Effector memory CD8-positive, alpha-beta T cell (primary cell): ENCODE results near the gene CCL20.
A peak's percentile ranks its signal among the peaks of the same experiment; 100 is the strongest.

Experiments
- ATAC-seq: fragments of 150-1000 bp; cut with Tn5 transposase; replicated peaks from 2 replicates; pipeline ENCODE4 v1.10.0; 2021; ENCODE audit warnings: mild to moderate bottlenecking, moderate library complexity
- DNase-seq, 3 experiments: peaks; one replicate each; pipeline ENCODE4 v3.0.0; 2021
- H3K27ac Mint-ChIP-seq, 2 donors: one replicate each; pipeline ENCODE4 v1.8.0; 2022; ENCODE audit warnings: mild to moderate bottlenecking in 2 of 2, mixed read lengths in 2 of 2, moderate library complexity in 2 of 2
- H3K27me3 Mint-ChIP-seq, 2 donors: one replicate each; pipeline ENCODE4 v1.8.0; 2022; ENCODE audit warnings: mixed read lengths in 2 of 2
- H3K36me3 Mint-ChIP-seq: one replicate; pipeline ENCODE4 v1.8.0; 2022; ENCODE audit warnings: mild to moderate bottlenecking, moderate library complexity, mixed read lengths; ENCODE audit not compliant: insufficient read depth
- H3K4me1 Mint-ChIP-seq, 2 donors: one replicate each; pipeline ENCODE4 v1.8.0; 2022; ENCODE audit warnings: low read depth in 2 of 2, mixed read lengths in 2 of 2
- H3K4me3 Mint-ChIP-seq, 2 donors: one replicate each; pipeline ENCODE4 v1.8.0; 2022; ENCODE audit warnings: mild to moderate bottlenecking in 2 of 2, mixed read lengths in 2 of 2, moderate library complexity in 2 of 2
- H3K9me3 Mint-ChIP-seq, 2 donors: one replicate each; pipeline ENCODE4 v1.8.0; 2022; ENCODE audit warnings: mixed read lengths in 2 of 2

The CCL20 gene

DNA sequence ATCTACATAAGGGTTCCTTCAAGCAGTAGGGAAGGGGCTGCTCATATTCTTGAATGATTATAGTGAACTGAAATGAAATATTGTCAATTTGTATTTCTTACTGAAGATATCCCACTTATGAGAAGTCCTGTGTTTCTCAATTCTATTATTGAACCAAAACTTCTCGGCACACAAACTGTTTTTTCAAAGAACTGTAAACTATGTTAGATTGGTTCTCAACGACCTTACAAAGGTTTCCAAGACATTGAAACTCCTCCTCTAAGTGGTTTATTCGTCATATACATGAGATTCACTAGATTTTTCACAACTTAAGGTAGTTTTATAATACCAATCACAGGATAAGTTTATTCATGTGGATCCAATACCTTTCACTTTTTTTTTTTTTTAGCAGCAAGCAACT is 1.4 kb downstream of the CCL20 start:
- H3K4me1 Mint-ChIP-seq: peaks cover 0 to 29% of the 10 kb centered on the region in 2 donors
- no peak overlapping the region for H3K4me3 Mint-ChIP-seq
- ATAC-seq (no peak), DNase-seq (no peak)
- H3K27me3 Mint-ChIP-seq: peaks cover 7 to 8% of the 10 kb centered on the region in 2 donors
- no peaks in the 10 kb centered on the region for H3K9me3 Mint-ChIP-seq
- H3K36me3 Mint-ChIP-seq: peaks cover 5% of the 10 kb centered on the region
- H3K27ac Mint-ChIP-seq: peak overlapping the region in 1 of 2 donors; percentile 23

- Mint-ChIP-seq H3K4me3 (no peak overlapping the region), H3K4me1 (peaks cover 0 to 25% of the 10 kb centered on the region in 2 donors)
- no peak for DNase-seq
Measured at GRCh38 chr2:227816507-227817294, 3.1 kb downstream of the CCL20 start.

DNA sequence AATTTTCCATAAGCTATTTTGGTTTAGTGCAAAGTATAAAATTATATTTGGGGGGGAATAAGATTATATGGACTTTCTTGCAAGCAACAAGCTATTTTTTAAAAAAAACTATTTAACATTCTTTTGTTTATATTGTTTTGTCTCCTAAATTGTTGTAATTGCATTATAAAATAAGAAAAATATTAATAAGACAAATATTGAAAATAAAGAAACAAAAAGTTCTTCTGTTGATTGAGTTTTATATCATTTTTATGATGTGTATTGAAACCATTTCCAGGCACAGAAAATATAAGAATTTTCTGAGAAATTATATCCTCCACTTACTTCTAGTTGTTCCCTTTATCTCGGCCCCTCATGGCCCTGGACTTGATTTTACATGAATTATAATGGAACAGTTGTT is 3.7 kb downstream of the CCL20 start:
- Mint-ChIP-seq H3K27ac (peak overlapping the region; percentile 71 to 85), H3K4me1 (peaks cover 0 to 25% of the 10 kb centered on the region in 2 donors), H3K27me3 (peaks cover 7 to 13% of the 10 kb centered on the region in 2 donors), H3K36me3 (no peaks in the 10 kb centered on the region), H3K4me3 (no peak overlapping the region), H3K9me3 (peaks cover 0 to 2% of the 10 kb centered on the region in 2 donors)
- no peak for ATAC-seq
- DNase-seq: no peak

More at GRCh38 chr2:227816507-227817294, 3.1 kb downstream of the CCL20 start:
- Mint-ChIP-seq H3K27me3 (peaks cover 7 to 13% of the 10 kb centered on the region in 2 donors), H3K36me3 (peaks cover 4% of the 10 kb centered on the region), H3K9me3 (peaks cover 0 to 2% of the 10 kb centered on the region in 2 donors), H3K27ac (no peak overlapping the region)
- ATAC-seq: no peak

DNA sequence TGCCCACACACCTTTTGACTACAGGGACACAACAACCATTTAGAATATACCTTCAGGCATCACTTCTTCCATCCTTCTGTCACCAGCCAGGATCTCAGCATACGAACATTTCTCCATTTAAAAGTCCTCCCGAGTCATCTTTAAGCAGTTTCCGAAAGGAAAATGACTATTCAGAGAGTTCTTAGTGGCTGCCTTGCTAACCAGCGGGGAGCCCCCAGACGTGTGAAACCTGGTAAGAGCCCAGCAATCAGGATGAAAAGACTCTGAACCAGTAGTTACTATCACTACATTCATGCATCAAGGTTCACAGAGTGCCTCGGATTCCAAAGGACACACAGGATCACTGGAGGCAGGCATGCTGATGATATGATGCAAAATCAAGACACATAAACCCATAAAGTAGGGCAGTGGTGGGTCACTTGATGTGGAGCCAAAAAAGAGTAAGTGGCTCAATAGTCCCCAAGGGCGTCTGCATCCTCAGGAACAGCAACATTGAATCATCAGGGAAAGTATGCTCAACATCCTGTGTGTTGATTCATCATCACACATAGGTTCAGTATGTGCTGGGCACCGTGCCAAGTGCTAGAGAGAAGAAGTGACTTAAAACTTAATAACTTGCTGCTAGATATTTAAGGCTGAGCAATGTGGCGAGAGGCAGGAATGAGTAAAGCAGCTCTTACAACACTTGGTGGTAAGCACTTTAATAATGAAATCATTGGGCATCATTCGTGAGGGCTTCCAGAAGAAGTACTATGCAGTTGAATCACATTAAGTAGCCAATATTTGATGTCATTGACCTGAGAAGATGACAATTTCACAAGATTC is 4.4 kb downstream of the CCL20 start:
- H3K4me1 Mint-ChIP-seq: peaks cover 0 to 21% of the 10 kb centered on the region in 2 donors
- peaks cover 0 to 5% of the 10 kb centered on the region in 2 donors for H3K9me3 Mint-ChIP-seq
- no peaks in the 10 kb centered on the region for H3K36me3 Mint-ChIP-seq
- peak overlapping the region; percentile 71 to 85 for H3K27ac Mint-ChIP-seq
- peak; percentile 75 for ATAC-seq
- peak overlapping the region in 1 of 2 donors; percentile 44 for H3K4me3 Mint-ChIP-seq
- H3K27me3 Mint-ChIP-seq: peaks cover 7 to 13% of the 10 kb centered on the region in 2 donors
- peak; percentile 9 to 73 (median 64) for DNase-seq

GRCh38 chr2:227818675-227819397 is 5.2 kb downstream of the CCL20 start:
- peak overlapping the region in 1 of 2 donors; percentile 85 for H3K27ac Mint-ChIP-seq
- peak; percentile 59 for ATAC-seq
- H3K36me3 Mint-ChIP-seq: no peaks in the 10 kb centered on the region
- H3K4me1 Mint-ChIP-seq: peaks cover 0 to 17% of the 10 kb centered on the region in 2 donors
- H3K9me3 Mint-ChIP-seq: peaks cover 0 to 5% of the 10 kb centered on the region in 2 donors
- no peak for DNase-seq
- peak overlapping the region in 1 of 2 donors; percentile 44 for H3K4me3 Mint-ChIP-seq
- peaks cover 4 to 9% of the 10 kb centered on the region in 2 donors for H3K27me3 Mint-ChIP-seq

- ATAC-seq (no peak), DNase-seq (no peak)
- Mint-ChIP-seq H3K4me3 (no peak overlapping the region), H3K4me1 (peaks cover 0 to 14% of the 10 kb centered on the region in 2 donors), H3K9me3 (peaks cover 0 to 5% of the 10 kb centered on the region in 2 donors), H3K36me3 (no peaks in the 10 kb centered on the region), H3K27me3 (peaks cover 0 to 5% of the 10 kb centered on the region in 2 donors), H3K27ac (peak overlapping the region in 1 of 2 donors; percentile 85)
Measured at GRCh38 chr2:227819398-227819697, 5.7 kb downstream of the CCL20 start.

DNA sequence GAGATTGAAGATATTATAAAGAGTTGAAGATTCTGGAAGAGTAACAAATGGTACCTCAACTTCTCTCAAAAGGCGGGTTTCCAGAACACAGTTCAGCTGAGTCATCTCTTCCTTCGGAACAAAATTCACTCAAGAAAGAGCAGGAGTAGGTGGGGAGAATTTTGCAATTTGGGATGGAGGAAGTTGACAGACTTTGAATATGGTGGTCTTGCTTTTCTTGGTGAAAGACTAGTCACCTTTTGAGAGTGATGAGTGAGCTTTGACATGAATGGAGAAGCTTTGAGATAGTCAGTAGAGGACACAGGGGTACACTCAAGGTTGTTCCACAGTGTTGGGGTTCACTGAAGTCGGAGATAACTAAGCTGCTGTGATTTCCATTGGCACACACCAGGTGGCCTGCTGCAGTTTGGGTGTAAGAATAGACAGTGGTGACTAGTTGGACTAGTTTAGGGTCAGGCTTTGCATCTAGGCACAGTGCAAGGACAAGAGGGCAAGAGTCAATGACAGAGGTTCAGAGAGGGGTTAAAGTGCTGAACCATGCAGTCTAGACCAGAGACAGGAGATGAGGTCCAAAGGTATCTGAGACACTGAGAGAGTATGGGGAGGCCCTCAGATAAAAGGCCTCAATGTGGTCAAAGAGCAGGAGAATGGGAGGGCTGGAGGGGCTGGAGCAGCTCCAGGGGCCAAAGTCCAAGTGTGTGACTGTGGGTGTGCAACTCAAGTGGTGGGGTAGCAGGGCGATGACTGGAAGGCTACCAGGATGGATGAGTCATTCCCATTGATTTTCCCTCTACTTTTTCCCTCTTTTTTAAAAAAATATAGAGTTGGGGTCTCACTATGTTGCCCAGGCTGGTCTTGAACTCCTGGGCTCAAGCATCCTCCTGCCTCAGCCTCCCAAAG is 7.7 kb downstream of the CCL20 start:
- Mint-ChIP-seq H3K36me3 (no peaks in the 10 kb centered on the region), H3K27me3 (peaks cover 0 to 5% of the 10 kb centered on the region in 2 donors), H3K4me3 (no peak overlapping the region), H3K27ac (no peak overlapping the region), H3K9me3 (peaks cover 0 to 5% of the 10 kb centered on the region in 2 donors), H3K4me1 (peaks cover 0 to 20% of the 10 kb centered on the region in 2 donors)
- no peak for DNase-seq
- no peak for ATAC-seq

DNA sequence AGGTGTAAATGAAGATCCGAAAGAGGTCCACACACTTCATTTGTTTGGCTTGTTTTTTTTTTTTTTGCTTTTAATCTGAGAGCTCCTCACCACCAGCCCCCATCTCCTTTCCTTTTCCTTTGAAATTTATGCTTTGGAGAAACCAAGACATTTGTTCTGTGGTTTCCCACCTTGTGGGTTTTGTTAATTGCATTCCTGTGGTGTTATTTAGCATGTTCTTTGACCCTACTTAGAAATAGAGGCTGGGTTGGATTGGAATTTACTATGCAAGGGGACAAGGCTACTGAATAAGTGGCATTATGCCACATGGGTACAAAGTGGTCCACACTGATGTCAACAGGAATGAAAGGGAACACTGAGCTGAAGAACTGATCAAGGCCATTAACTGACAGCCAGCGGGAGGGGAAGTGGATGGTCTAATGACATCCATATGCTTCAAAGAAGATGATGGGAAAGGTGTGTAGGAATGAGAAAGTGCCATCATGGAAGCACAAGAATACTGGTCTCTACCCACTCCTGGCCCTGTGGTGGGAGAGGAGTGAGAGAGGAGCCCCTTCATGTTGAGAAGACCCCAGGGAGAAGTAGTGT is 8.9 kb downstream of the CCL20 start:
- Mint-ChIP-seq H3K9me3 (peaks cover 0 to 5% of the 10 kb centered on the region in 2 donors), H3K4me3 (no peak overlapping the region), H3K27me3 (peaks cover 0 to 5% of the 10 kb centered on the region in 2 donors), H3K4me1 (peaks cover 0 to 26% of the 10 kb centered on the region in 2 donors), H3K36me3 (no peaks in the 10 kb centered on the region), H3K27ac (no peak overlapping the region)
- no peak for ATAC-seq
- no peak for DNase-seq

DNA sequence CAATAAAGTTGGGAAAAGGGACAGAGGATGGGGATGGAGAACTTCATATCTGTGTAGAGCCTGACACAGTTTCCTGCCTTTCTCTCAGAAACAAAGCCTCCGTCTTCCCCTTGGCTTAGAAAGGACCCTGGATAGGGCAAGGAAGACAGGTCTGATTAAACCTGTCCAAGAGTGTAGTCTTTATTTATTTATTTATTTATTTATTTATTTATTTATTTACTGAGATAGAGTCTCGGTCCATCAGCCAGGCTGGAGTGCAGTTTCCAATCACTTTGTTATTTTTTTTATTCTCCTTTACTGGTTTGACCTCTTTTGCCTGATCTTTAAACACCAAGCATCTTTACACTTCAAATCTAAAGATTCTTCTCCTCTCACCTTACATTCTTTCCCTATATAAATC is 10.3 kb downstream of the CCL20 start:
- H3K36me3 Mint-ChIP-seq: no peaks in the 10 kb centered on the region
- no peak for DNase-seq

GRCh38 chr2:227824711-227825110 is 11.1 kb downstream of the CCL20 start:
- Mint-ChIP-seq H3K27me3 (peaks cover 0 to 5% of the 10 kb centered on the region in 2 donors), H3K36me3 (no peaks in the 10 kb centered on the region), H3K4me1 (peaks cover 0 to 12% of the 10 kb centered on the region in 2 donors), H3K27ac (no peak overlapping the region), H3K9me3 (peaks cover 0 to 5% of the 10 kb centered on the region in 2 donors), H3K4me3 (no peak overlapping the region)
- ATAC-seq: no peak
- DNase-seq: no peak

More for the DNA sequence above, 10.3 kb downstream of the CCL20 start:
- no peak for ATAC-seq
- Mint-ChIP-seq H3K27ac (no peak overlapping the region), H3K4me3 (no peak overlapping the region), H3K27me3 (peaks cover 0 to 5% of the 10 kb centered on the region in 2 donors), H3K9me3 (peaks cover 0 to 5% of the 10 kb centered on the region in 2 donors), H3K4me1 (peaks cover 0 to 13% of the 10 kb centered on the region in 2 donors)

DNA sequence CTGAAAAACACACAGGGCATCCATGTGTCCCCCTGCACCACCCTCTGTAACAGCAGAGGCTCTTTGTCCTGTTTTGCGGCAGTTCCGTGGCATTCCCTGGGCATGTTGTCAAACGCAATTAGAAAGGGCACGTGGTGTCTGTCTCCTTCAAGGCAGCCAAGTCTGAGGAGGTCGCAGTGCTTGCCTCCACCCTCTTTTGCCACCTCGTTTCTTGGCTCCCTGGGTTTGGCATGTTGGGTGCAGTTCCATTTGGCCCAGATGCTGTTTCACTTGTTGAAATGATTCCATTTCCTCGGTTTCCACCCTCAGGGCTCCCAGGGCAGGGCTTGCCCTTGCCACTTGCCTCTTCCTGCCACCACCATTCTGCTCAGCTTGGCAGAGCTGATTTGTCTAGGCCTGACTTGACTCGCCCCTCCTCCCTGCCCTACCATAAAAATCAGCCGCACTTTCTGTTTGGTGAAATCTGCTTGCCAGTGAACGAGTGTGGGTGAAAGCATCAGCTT is 12.4 kb downstream of the CCL20 start:
- ATAC-seq (peak; percentile 84), DNase-seq (peak in 2 of 3 experiments; percentile 31 to 35)
- Mint-ChIP-seq H3K4me1 (peaks cover 0 to 12% of the 10 kb centered on the region in 2 donors), H3K36me3 (no peaks in the 10 kb centered on the region), H3K27ac (peak overlapping the region in 1 of 2 donors; percentile 77), H3K4me3 (peak overlapping the region in 1 of 2 donors; percentile 13), H3K9me3 (peaks cover 0 to 3% of the 10 kb centered on the region in 2 donors), H3K27me3 (no peaks in the 10 kb centered on the region)

GRCh38 chr2:227826563-227826962 is 12.9 kb downstream of the CCL20 start:
- DNase-seq (no peak), ATAC-seq (peak; percentile 85)
- Mint-ChIP-seq H3K36me3 (no peaks in the 10 kb centered on the region), H3K27ac (peak overlapping the region in 1 of 2 donors; percentile 77), H3K4me1 (peaks cover 0 to 12% of the 10 kb centered on the region in 2 donors), H3K9me3 (peaks cover 0 to 3% of the 10 kb centered on the region in 2 donors), H3K4me3 (peak overlapping the region in 1 of 2 donors; percentile 13), H3K27me3 (no peaks in the 10 kb centered on the region)
